WTC11 (cell line): ENCODE measurements around the gene RMC1. TPM values are rescaled to one million over a fixed set of nuclear protein-coding genes. Genes with fewer than 3 reads are reported as not detected.

Experiments
- ATAC-seq: fragments of 200-7000 bp; cut with Tn5 transposase; 2 replicates; pipeline ENCODE4 v1.10.0; 2021; ENCODE audit warnings: mild to moderate bottlenecking, moderate library complexity
- CTCF ChIA-PET: fragments of 300-600 bp; sonication (Branson Sonifier 250); formaldehyde crosslinking; loops from one replicate; lab custom pipeline; 2021; ENCODE audit warnings: antibody characterized with exemption; lab: Charles Lee
- POLR2A ChIA-PET: fragments of 350-600 bp; sonication (Branson Sonifier 250); formaldehyde crosslinking; loops from one replicate; lab custom pipeline; 2021; ENCODE audit warnings: antibody characterized with exemption; lab: Charles Lee
- DNase-seq: peaks from one replicate; pipeline ENCODE4 v3.0.0; 2021; ENCODE audit warnings: low spot score
- H3K27ac Mint-ChIP-seq: 2 replicates; pipeline ENCODE4 v1.8.0; 2021; ENCODE audit warnings: mixed read lengths
- H3K27me3 Mint-ChIP-seq: 2 replicates; pipeline ENCODE4 v1.8.0; 2021; ENCODE audit warnings: low read depth, mild to moderate bottlenecking, moderate library complexity, mixed read lengths
- H3K36me3 Mint-ChIP-seq: 2 replicates; pipeline ENCODE4 v1.8.0; 2021; ENCODE audit warnings: mixed read lengths
- H3K4me1 Mint-ChIP-seq: 2 replicates; pipeline ENCODE4 v1.8.0; 2022; ENCODE audit warnings: mixed read lengths
- H3K4me3 Mint-ChIP-seq: 2 replicates; pipeline ENCODE4 v1.8.0; 2021; ENCODE audit warnings: mild to moderate bottlenecking, moderate library complexity, mixed read lengths
- H3K9me3 Mint-ChIP-seq: 2 replicates; pipeline ENCODE4 v1.8.0; 2021; ENCODE audit warnings: mixed read lengths
- ETV6 ChIP-seq: sonication (generic); formaldehyde crosslinking; IDR thresholded peaks from 2 replicates; pipeline ENCODE4 v1.8.1; 2022; ENCODE audit warnings: mild to moderate bottlenecking, missing genetic modification reagents
- IRF2 ChIP-seq: sonication (generic); formaldehyde crosslinking; IDR thresholded peaks from 2 replicates; pipeline ENCODE4 v1.8.0; 2022; ENCODE audit warnings: low read depth, missing genetic modification reagents, borderline replicate concordance
- NR1H2 ChIP-seq: sonication (generic); formaldehyde crosslinking; IDR thresholded peaks from 2 replicates; pipeline ENCODE4 v1.9.0; 2021; ENCODE audit warnings: mild to moderate bottlenecking, moderate library complexity, missing genetic modification reagents
- PRDM15 ChIP-seq: sonication (generic); formaldehyde crosslinking; IDR thresholded peaks from 2 replicates; pipeline ENCODE4 v1.8.0; 2022; ENCODE audit warnings: missing genetic modification reagents
- ZNF263 ChIP-seq: sonication (generic); formaldehyde crosslinking; IDR thresholded peaks from 2 replicates; pipeline ENCODE4 v1.8.1; 2022; ENCODE audit warnings: low read depth, mild to moderate bottlenecking, moderate library complexity, missing genetic modification reagents
- ZNF425 ChIP-seq: fragments of 250-450 bp; sonication (Bioruptor Pico); conservative IDR thresholded peaks from 2 replicates; pipeline ENCODE4 v1.9.0; 2021; ENCODE audit warnings: mild to moderate bottlenecking
- ZSCAN18 ChIP-seq: fragments of 250-450 bp; sonication (Bioruptor Pico); IDR thresholded peaks from 2 replicates; pipeline ENCODE4 v2.1.2; 2022; ENCODE audit warnings: mild to moderate bottlenecking, moderate library complexity
- total RNA-seq: library from RNA; stranded (reverse); gene quantifications from 3 replicates; pipeline ENCODE4 v1.2.3, GENCODE V29; 2021

Gene RMC1
- total RNA-seq, 1 experiment from 2014 or later, result 15.6 TPM

GRCh38 chr18:23578891-23579653 is 75.8 kb downstream of the RMC1 start (continued):
- no peak for TF ChIP-seq ZNF425 (CRISPR knock-in tag)
- TF ChIP-seq NR1H2 (CRISPR knock-in tag), result no peak
- no peak for TF ChIP-seq ZNF263 (CRISPR knock-in tag)
- no peak for TF ChIP-seq ETV6 (CRISPR knock-in tag)
- TF ChIP-seq ZSCAN18 (CRISPR knock-in tag), result no peak
- TF ChIP-seq, all 79 proteins: peak for 0

GRCh38 chr18:23580677-23581367 is 77.5 kb downstream of the RMC1 start:
- peaks cover 33% of the 10 kb centered on the region for H3K4me1 Mint-ChIP-seq
- POLR2A ChIA-PET, result no interaction called here
- no peak for ATAC-seq
- H3K27me3 Mint-ChIP-seq, result no peaks in the 10 kb centered on the region
- DNase-seq, result no peak
- H3K4me3 Mint-ChIP-seq, result no peak overlapping the region
- TF ChIP-seq ZNF425 (CRISPR knock-in tag) (no peak), PRDM15 (CRISPR knock-in tag) (peak; percentile 18; the same call in 1 of the 2 replicates), NR1H2 (CRISPR knock-in tag) (no peak), IRF2 (CRISPR knock-in tag) (no peak)
- TF ChIP-seq, all 79 proteins: peak for 1
- Mint-ChIP-seq H3K36me3 (peaks cover 14% of the 10 kb centered on the region), H3K27ac (no peak overlapping the region; the same call in 1 of the 2 replicates), H3K9me3 (no peaks in the 10 kb centered on the region)
- CTCF ChIA-PET, result interaction anchor here (1.8 to 3.8 kb wide), 2 partner anchors 82 to 122 kb away, joined by 4 to 15 read pairs; no protein-coding TSS in a partner anchor

Other genes starting within 250 kb of the RMC1 start
- 19.4 to 23.6 TPM (median 23.1 TPM) in 3 replicates for gene RIOK3, start 50.2 kb upstream of the RMC1 start, total RNA-seq
- gene NPC1, start 83.0 kb downstream of the RMC1 start, total RNA-seq, result 23.9 to 38.3 TPM (median 27.3 TPM) in 3 replicates
- gene ANKRD29, start 159.4 kb downstream of the RMC1 start, total RNA-seq, result 3.3 to 4.9 TPM (median 3.7 TPM) in 3 replicates
- gene LAMA3, start 185.9 kb downstream of the RMC1 start, total RNA-seq, result 0.50 to 0.89 TPM (median 0.83 TPM) in 3 replicates